Upper lobe of right lung (tissue), 1 donor: ENCODE data around the gene SLC49A3. TPM values are rescaled to one million over a fixed set of nuclear protein-coding genes. Genes with fewer than 3 reads are reported as not detected.
A peak's percentile ranks its signal among the peaks of the same experiment; 100 is the strongest.

Experiments
- ATAC-seq: fragments of 200-7000 bp; cut with Tn5 transposase; one replicate; pipeline ENCODE4 v1.9.1; 2020; ENCODE audit warnings: mild to moderate bottlenecking, moderate library complexity
- DNase-seq: peaks from one replicate; pipeline ENCODE4 v3.0.0-alpha.2; 2020
- H3K27ac ChIP-seq: fragments of 200-600 bp; one replicate; pipeline ENCODE4 v1.8.0; 2022
- H3K27me3 ChIP-seq: fragments of 200-600 bp; one replicate; pipeline ENCODE4 v1.8.0; 2022; ENCODE audit warnings: mild to moderate bottlenecking
- H3K36me3 ChIP-seq: fragments of 200-600 bp; one replicate; pipeline ENCODE4 v1.8.0; 2022
- H3K4me1 ChIP-seq: fragments of 200-600 bp; one replicate; pipeline ENCODE4 v1.8.0; 2022
- H3K4me3 ChIP-seq: fragments of 200-600 bp; one replicate; pipeline ENCODE4 v1.8.0; 2022; ENCODE audit warnings: mild to moderate bottlenecking
- H3K9me3 ChIP-seq: fragments of 200-600 bp; one replicate; pipeline ENCODE4 v1.8.0; 2022
- CTCF ChIP-seq: fragments of 200-600 bp; IDR thresholded peaks from one replicate; pipeline ENCODE4 v1.8.0; 2022; ENCODE audit warnings: antibody characterized with exemption
- intact Hi-C: fragments of 100-400 bp; cut with DNase I; formaldehyde crosslinking; loops from one replicate; pipeline ENCODE4 v1.11.0; 2022
- total RNA-seq: library from RNA; stranded (reverse); fragmentation: NEBNext Ultra II Directional; extraction: Animal tissue kit (Norgen Biotek cat#: 25700); gene quantifications from one replicate; pipeline ENCODE4 v1.2.1, GENCODE V29; 2021
- donor health status: DM: no; HTN: yes; CAD: no; lungs with severe emphysema.

The SLC49A3 gene
- total RNA-seq, 1 donor from 2014 or later: 32.9 TPM

- H3K27ac ChIP-seq: no peak overlapping the region
- no peak for TF ChIP-seq CTCF
- ATAC-seq (no peak), DNase-seq (no peak)
- H3K4me3 ChIP-seq: no peak overlapping the region
- H3K27me3 ChIP-seq: no peaks in the 10 kb centered on the region
- no peaks in the 10 kb centered on the region for H3K9me3 ChIP-seq
- H3K36me3 ChIP-seq: peaks cover 7% of the 10 kb centered on the region
- intact Hi-C loops: no loop called here
- peaks cover 3% of the 10 kb centered on the region for H3K4me1 ChIP-seq
These were observed 38.6 kb upstream of the SLC49A3 start for GRCh38 chr4:727576-727975.

GRCh38 chr4:726838-727237, 37.9 kb upstream of the SLC49A3 start:
- TF ChIP-seq CTCF: no peak
- no peak overlapping the region for H3K4me3 ChIP-seq
- H3K27ac ChIP-seq: no peak overlapping the region
- no peaks in the 10 kb centered on the region for H3K27me3 ChIP-seq
- H3K4me1 ChIP-seq: peaks cover 3% of the 10 kb centered on the region
- no peaks in the 10 kb centered on the region for H3K9me3 ChIP-seq
- ATAC-seq (no peak), DNase-seq (no peak)
- intact Hi-C loops: no loop called here
- H3K36me3 ChIP-seq: peaks cover 5% of the 10 kb centered on the region

- Histone ChIP-seq H3K4me3 (no peak overlapping the region), H3K27me3 (no peaks in the 10 kb centered on the region), H3K9me3 (no peaks in the 10 kb centered on the region), H3K36me3 (peaks cover 5% of the 10 kb centered on the region), H3K4me1 (peaks cover 6% of the 10 kb centered on the region), H3K27ac (no peak overlapping the region)
- intact Hi-C loops: no loop called here
- DNase-seq: no peak
- no peak for TF ChIP-seq CTCF
- no peak for ATAC-seq
These were observed 37.4 kb upstream of the SLC49A3 start for GRCh38 chr4:726235-726787.

DNA sequence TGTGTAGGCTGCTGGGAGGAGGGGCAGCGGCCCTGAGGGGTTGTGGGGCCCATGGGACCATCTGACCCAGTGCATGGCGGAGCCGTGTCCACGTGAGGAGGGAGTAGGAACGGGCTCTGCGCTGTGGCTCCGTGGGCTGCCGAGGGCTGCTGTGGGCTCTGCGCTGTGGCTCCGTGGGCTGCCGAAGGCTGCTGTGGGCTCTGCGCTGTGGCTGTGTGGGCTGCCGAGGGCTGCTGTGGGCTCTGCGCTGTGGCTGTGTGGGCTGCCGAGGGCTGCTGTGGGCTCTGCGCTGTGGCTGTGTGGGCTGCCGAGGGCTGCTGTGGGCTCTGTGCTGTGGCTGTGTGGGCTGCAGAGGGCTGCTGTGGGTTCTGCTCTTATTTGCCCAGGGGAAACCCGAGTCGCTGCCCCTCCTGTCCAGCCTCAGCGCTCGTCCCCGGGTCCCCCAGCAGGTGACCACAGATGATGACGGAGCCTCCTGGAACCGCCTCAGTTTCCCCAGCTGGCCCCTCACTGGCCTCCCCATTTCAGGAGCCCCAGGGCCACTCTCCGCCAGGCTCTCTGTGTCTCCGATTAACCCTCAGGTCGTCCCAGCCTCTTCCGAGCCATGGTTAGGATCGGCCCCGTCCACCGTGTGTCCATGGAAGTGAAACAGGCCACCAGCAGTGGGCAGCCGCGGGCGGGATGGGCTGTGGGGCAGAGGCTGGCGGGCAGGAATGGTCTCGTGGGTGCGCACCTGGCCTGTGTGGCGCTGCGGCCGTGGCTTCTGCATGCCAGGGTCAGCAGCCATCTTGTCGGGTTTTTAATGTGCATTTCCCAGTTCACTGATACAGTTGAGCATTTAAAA, 36.7 kb upstream of the SLC49A3 start:
- Histone ChIP-seq H3K27ac (no peak overlapping the region), H3K4me1 (peaks cover 13% of the 10 kb centered on the region), H3K9me3 (no peaks in the 10 kb centered on the region), H3K4me3 (no peak overlapping the region), H3K36me3 (no peaks in the 10 kb centered on the region), H3K27me3 (no peaks in the 10 kb centered on the region)
- TF ChIP-seq CTCF: no peak
- ATAC-seq (no peak), DNase-seq (no peak)
- intact Hi-C loops: no loop called here

DNA sequence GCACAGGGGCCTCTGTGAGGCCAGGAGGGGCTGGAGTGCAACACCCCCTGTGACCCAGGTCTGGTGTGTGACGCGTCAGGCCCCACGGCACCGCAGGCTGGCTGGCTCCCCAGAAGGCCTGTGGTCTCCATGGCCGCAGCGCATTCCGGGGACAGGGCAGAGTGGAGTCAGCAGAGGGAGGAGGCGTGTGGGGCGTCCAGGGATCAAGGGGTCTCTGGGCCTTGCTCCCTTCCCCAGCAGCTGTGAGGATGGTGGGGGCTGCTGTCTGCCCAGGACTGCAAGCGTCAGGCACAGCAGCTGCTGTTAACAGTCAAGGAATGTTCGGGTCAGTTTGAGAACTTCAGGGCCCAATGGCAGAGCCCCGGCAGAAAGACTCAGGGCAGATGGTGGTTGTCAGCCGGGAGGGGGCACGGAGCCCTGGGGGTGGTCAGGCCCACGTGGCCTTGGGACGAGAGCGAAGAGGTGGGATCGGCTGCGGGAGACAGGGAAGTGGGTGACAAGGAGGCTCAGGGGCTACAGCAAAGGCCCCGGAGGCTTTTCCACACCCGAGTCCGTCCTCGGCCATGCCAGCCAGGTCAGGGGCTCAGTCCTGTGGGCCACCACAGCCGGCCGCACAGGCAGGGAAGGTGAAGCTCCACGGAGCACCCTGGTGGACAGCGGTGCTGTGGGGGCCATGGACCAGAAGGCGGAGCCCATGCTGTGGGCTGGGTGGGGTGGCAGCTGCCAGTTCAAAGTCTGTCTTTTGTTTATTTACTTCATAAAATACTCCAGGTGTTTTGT, 35.0 kb upstream of the SLC49A3 start:
- TF ChIP-seq CTCF: no peak
- Histone ChIP-seq H3K27ac (no peak overlapping the region), H3K27me3 (no peaks in the 10 kb centered on the region), H3K4me3 (no peak overlapping the region), H3K9me3 (no peaks in the 10 kb centered on the region), H3K36me3 (no peaks in the 10 kb centered on the region), H3K4me1 (peaks cover 13% of the 10 kb centered on the region)
- intact Hi-C loops: no loop called here
- DNase-seq: no peak
- ATAC-seq: peak; percentile 18
